ENCODE results near the gene KCNQ1. TPM values are rescaled to one million over a fixed set of nuclear protein-coding genes. Genes with fewer than 3 reads are reported as not detected.

Gene KCNQ1
- total and polyA plus RNA-seq, 9 donors: 1.4 to 17.2 (median 3.8) TPM

DNA sequence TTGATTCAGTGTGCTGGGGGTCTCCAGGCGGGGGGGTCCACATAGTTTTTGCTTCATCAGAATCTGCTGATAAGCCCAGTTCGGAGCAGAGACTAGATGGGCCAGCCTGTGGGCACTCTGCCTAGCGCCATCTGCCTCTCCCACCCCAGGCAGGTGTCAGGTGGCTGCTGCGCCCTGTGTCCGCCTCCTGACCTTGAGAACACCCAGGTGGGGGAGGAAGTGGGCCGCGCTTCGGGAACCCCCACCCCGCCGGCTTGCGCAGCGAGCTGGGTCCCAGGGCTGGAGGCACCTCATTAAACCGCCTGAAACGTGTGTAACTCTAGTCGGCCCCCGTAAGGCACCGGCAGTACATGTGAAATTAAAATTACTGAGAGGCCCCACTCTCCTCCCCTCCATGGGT lies 113.6 kb downstream of the KCNQ1 start:
- TF ChIP-seq, protein P1, sequence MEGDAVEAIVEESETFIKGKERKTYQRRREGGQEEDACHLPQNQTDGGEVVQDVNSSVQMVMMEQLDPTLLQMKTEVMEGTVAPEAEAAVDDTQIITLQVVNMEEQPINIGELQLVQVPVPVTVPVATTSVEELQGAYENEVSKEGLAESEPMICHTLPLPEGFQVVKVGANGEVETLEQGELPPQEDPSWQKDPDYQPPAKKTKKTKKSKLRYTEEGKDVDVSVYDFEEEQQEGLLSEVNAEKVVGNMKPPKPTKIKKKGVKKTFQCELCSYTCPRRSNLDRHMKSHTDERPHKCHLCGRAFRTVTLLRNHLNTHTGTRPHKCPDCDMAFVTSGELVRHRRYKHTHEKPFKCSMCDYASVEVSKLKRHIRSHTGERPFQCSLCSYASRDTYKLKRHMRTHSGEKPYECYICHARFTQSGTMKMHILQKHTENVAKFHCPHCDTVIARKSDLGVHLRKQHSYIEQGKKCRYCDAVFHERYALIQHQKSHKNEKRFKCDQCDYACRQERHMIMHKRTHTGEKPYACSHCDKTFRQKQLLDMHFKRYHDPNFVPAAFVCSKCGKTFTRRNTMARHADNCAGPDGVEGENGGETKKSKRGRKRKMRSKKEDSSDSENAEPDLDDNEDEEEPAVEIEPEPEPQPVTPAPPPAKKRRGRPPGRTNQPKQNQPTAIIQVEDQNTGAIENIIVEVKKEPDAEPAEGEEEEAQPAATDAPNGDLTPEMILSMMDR (IDR thresholded peaks at IDR 0.05): no peak
- no peak for TF ChIP-seq POLR2A (IDR thresholded peaks at IDR 0.05)
- no peak for TF ChIP-seq EP300 (IDR thresholded peaks at IDR 0.05)
- no peak overlapping the region for H3K27ac ChIP-seq
- DNase-seq: peak in 3 of 5 donors; percentile 6 to 15 (median 12)
- no peaks in the 10 kb centered on the region for H3K27me3 ChIP-seq
- H3K4me3 ChIP-seq: no peak overlapping the region
- H3K36me3 ChIP-seq: no peaks in the 10 kb centered on the region
- H3K9me3 ChIP-seq: no peaks in the 10 kb centered on the region
- intact Hi-C loops (cut with DNase I): no loop called here
- H3K4me1 ChIP-seq (ENCODE audit: insufficient read depth): no peaks in the 10 kb centered on the region
- WGBS, 3 donors: 88 to 94% (median 91%) methylated on average over 17 of the region's 17 CpGs

DNA sequence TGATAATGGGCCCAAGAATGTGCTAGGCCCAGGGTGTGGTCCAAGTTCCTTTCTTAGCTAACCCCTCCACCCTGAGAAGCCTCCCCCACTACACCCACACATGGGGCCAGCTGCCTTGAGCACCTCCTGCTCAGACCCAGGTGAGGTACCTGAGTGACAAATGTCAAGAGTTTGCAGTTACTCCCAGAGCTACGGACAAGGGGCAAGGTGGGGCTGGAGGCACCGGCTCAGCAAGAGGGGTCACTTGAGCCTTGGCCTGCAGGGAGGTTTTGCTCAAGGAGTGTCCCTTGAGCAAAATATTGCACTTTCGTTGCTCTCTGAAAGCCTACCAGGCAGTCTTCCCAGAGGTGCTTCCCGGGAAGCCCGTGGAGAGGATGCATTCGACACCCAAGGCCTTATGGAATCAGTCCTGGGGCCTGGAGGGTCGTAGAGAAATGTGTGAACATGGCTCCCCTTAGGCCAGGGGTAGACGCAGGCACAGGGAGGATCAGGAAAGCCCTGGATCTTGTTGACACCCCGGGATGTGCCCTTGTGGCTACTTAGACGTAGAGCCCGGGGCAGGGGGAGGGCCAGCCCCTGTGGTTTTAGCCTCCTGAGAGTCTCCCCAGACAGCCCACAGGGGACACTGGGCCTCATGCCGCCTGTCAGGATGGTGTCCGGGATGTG lies 114.2 kb downstream of the KCNQ1 start:
- Histone ChIP-seq H3K27me3 (no peaks in the 10 kb centered on the region), H3K27ac (no peak overlapping the region), H3K4me1 (ENCODE audit: insufficient read depth) (no peaks in the 10 kb centered on the region), H3K36me3 (no peaks in the 10 kb centered on the region), H3K4me3 (no peak overlapping the region), H3K9me3 (no peaks in the 10 kb centered on the region)
- WGBS, 3 donors: 87 to 89% (median 88%) methylated on average over 13 of the region's 13 CpGs
- intact Hi-C loops (cut with DNase I): no loop called here
- TF ChIP-seq POLR2A (IDR thresholded peaks at IDR 0.05): no peak
- no peak for TF ChIP-seq EP300 (IDR thresholded peaks at IDR 0.05)
- TF ChIP-seq, protein P1 (IDR thresholded peaks at IDR 0.05): no peak
- peak in 3 of 5 donors; percentile 7 to 19 (median 17) for DNase-seq

DNA sequence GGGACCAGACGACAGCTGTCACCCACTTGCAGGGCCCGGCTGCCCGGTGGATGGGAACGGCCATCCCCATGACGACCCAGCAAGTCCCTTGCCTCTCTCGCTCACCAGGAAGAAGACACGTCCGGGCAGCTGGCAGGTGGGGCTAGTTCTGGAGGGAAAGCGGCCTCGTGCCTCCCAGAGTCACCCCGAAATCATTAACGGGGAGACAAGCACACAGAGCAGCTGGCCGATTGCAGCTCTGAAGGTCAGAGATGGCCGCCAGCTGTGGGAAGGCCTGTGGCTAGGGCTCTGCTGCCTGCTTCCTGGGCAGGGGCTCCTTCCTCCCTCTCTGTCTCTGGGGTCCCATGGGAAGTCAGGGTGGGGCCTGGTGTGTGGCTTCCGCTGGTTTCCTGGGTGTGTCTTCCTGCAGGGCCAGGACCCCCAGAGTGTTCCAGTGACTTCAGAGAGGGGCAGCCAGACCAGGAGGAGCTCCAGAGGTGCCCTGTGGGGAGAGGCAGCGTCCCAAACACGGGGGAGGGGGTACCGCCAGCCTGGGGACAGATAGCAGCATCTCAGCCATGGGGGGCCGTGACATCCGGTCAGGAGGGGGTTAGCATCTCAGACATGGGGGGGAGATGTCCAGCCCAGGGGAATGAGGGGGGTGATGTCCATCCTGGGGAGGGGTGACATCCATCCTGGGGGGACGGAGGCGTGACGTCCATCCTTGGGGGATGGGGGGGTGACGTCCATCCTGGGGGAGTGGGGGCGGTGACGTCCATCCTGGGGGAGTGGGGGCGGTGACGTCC lies 114.9 kb downstream of the KCNQ1 start:
- Histone ChIP-seq H3K9me3 (no peaks in the 10 kb centered on the region), H3K36me3 (no peaks in the 10 kb centered on the region), H3K27ac (no peak overlapping the region), H3K27me3 (no peaks in the 10 kb centered on the region), H3K4me3 (no peak overlapping the region), H3K4me1 (ENCODE audit: insufficient read depth) (no peaks in the 10 kb centered on the region)
- TF ChIP-seq EP300 (IDR thresholded peaks at IDR 0.05) (no peak), POLR2A (IDR thresholded peaks at IDR 0.05) (no peak)
- TF ChIP-seq, protein P1 (IDR thresholded peaks at IDR 0.05): no peak
- intact Hi-C loops (cut with DNase I): no loop called here
- DNase-seq: peak in 3 of 5 donors; percentile 8 to 25 (median 15)
- 72 to 77% (median 72%) methylated on average over 16 to 28 of the region's 28 CpGs for WGBS, 3 donors

DNA sequence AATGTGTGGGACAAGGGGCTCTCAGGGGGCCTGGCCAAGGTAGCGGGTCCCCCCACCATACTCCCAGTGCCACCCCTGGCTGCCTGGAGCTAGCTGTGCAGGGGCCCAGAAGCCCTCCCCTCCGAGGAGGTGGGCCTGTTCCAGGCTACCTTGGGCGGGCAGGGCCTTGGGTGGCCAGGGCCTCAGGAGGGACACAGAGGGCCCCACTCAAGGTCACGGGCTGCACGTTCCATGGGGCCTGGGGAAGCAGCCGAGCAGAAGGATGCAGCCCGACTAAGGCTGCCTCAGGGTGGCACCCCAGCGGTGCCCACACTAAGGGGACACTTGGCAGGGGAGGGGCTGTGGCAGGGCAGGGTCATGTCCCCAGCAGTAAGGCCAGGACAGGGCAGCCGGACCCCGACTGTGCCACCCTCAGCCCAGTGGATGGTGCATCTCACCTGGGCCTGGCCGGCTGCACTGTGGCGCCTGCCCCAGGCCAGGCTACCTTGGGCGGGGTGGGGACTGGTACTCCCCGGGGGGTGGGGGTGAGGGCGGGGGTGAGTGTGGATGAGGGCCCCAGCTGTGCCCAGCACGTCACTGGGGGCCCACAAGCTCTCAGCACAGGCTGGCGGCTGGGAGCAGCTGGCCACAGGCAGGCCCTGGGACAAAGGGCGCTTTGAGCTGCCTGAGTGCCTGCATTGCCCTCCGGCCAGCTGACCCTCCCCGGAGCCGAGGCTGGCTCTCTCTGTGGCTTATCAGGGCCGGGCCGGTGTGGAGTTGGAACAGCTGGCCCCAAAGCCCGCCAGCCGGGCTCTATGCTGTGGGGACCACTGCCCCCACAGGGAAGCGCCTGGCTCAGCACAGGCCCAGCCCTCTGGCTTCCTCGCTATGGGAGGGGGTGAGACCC lies 117.1 kb downstream of the KCNQ1 start:
- Histone ChIP-seq H3K9me3 (no peaks in the 10 kb centered on the region), H3K4me3 (no peak overlapping the region), H3K27ac (no peak overlapping the region), H3K36me3 (no peaks in the 10 kb centered on the region), H3K4me1 (ENCODE audit: insufficient read depth) (no peaks in the 10 kb centered on the region), H3K27me3 (no peaks in the 10 kb centered on the region)
- peak in 3 of 5 donors; percentile 13 to 51 (median 20) for DNase-seq
- 55 to 67% (median 64%) methylated on average over 25 to 27 of the region's 27 CpGs for whole genome bisulfite sequencing, 3 donors
- TF ChIP-seq, protein P1 (IDR thresholded peaks at IDR 0.05): no peak
- TF ChIP-seq POLR2A (IDR thresholded peaks at IDR 0.05) (no peak), EP300 (IDR thresholded peaks at IDR 0.05) (no peak)
- intact Hi-C loops (cut with DNase I): no loop called here
